GM19043 (cell line): Measurements from ENCODE around the gene DPYD.
A peak's percentile ranks its signal among the peaks of the same experiment; 100 is the strongest.

Experiments
- ATAC-seq: cut with Tn5 transposase; IDR thresholded peaks from one replicate; pipeline ENCODE4 v1.9.1; 2021; ENCODE audit warnings: low read depth; ENCODE audit not compliant: unreplicated experiment

DPYD gene

GRCh38 chr1:97560714-97561113, 360.1 kb downstream of the DPYD start:
- no peak for ATAC-seq

GRCh38 chr1:97553971-97554370, 366.9 kb downstream of the DPYD start:
- ATAC-seq = no peak

- ATAC-seq = no peak
These were observed 369.7 kb downstream of the DPYD start for GRCh38 chr1:97551113-97551512.

- ATAC-seq = no peak
These were observed 375.4 kb downstream of the DPYD start for GRCh38 chr1:97545446-97545845.

DNA sequence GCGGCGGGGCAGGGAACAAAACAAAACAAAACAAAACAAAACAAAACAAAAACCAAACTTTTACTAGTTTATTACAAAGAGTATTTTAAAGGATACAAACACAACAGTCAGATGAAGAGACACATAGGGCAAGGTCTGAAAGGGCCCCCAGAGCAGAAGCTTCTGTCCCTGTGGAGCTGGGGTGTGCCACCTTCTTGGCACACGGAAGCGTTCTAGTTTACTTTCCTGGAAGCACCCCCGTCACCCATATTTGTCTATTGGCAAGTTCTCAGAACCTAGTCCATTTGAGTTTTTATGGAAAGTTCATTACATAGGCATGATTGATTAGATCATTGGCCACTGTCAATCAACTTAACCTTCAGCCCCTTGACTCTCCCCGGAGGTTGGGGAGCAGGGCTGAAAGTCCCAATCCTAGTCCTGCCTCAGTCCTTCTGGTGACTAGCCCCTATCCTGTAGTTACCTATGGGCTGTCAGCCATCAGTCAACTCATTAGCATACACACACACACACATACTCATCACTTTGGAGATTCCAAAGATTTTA, 380.4 kb downstream of the DPYD start:
- ATAC-seq = no peak

- ATAC-seq = no peak
These were observed 382.7 kb downstream of the DPYD start for GRCh38 chr1:97538113-97538512.

DNA sequence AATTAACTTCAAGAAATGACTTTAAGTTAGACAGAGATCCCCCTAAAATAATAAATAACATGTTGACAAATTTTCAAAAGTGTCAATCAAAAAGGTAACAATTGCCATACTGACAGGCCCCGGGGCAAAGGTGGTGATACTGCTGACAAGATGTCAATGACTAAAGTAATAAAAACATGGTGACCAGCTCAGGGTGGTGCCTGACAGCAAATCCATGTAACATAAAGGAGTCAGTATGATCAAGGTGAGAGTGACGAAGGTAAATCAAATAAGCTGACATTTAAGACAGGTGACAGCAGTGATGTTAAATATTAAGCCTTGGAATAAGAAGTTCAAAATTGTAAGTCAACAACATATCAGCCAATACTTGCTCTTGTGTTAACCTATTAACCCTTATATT, 387.5 kb downstream of the DPYD start:
- ATAC-seq = no peak

DNA sequence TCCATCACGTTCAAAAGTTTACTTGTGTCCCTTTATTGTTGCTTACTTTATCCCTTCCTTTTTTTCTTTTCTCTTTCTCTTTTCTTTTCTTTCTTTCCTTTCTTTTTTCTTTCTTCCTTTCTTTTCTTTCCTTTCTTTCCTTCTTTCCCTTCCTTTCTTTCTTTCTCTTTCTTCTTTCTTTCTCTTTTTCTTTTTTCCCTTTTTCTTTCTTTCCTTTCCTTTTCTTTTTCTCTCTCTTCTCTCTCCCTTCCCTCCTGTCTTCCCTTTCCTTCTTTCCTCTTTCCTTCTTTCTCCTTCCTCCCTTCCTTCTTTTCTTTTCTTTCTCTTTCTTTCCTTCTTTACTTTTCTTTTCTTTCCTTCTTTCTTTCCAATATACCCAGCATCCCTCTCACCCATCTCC, 391.2 kb downstream of the DPYD start:
- no peak for ATAC-seq

GRCh38 chr1:97524211-97524610, 396.6 kb downstream of the DPYD start:
- no peak for ATAC-seq

DNA sequence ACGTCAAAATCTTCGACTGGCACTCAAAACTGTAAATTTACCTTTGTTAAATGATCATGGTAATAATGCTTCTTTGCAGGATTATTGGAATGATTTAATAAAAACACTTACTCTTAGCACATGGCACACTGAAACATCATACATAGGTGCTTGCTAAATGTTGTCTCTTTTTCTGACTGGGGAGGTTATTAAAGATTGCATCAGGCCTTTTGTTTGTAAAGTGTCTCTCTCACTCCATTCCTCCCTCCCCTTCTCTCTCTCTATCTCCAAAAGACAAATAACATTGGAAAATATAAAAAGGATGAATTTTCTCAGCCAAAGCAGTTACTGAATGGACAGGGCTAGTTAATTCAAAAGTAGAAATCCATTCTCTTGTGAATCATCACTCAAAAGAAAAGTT, 404.2 kb downstream of the DPYD start:
- no peak for ATAC-seq

DNA sequence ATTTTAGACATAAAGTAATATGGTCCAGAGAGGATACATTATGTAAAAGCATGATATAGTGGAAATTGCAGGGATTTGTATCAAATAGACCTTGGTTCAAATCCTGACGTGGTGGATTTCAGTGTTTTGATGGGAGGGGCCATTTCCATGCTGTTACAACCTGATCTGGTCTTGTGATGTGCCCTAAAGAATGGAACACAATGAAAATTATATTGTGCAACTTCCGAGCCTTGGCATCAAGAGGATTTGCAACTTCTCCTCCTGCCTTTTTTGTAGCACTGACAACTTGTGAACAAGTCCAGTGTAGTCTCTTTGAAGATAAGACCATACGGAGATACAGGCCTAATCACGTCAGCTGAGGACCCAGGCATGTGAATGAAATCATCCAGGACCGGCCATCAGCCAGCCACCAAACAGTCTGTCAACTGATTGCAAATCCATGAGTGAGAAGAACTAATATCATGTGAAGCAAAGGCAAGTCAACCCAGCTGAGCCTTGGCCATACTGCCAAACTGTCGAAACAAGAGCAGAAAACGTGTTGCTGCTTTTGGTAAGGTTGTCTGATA, 412.1 kb downstream of the DPYD start:
- ATAC-seq = no peak

DNA sequence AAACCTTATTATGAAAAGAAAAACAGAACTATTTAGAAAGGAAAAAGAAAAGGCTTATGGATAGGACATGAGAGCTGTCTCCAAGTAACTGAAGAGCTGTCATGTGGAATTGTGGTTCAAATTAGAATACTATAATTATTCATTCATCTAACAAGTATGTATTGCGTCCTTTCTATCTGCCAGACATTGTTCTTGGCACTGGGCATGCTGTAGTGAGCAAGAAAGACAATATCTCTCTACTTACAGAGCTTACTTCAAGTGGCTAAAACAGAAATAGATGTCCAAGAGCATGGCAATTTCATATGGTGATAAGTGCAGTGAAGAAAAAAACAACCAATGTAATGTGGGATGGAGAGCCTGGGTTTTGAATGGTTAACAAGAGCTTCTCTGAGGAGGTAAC, 413.0 kb downstream of the DPYD start:
- no peak for ATAC-seq

GRCh38 chr1:97506368-97506767, 414.5 kb downstream of the DPYD start:
- no peak for ATAC-seq

GRCh38 chr1:97505816-97506215, 415.0 kb downstream of the DPYD start:
- ATAC-seq = peak; percentile 95

- ATAC-seq = no peak
These were observed 415.5 kb downstream of the DPYD start for GRCh38 chr1:97505289-97505688.

GRCh38 chr1:97502360-97502759, 418.5 kb downstream of the DPYD start:
- ATAC-seq = no peak

- no peak for ATAC-seq
These were observed 419.2 kb downstream of the DPYD start for GRCh38 chr1:97501628-97502027.

GRCh38 chr1:97500760-97501159, 420.1 kb downstream of the DPYD start:
- no peak for ATAC-seq

DNA sequence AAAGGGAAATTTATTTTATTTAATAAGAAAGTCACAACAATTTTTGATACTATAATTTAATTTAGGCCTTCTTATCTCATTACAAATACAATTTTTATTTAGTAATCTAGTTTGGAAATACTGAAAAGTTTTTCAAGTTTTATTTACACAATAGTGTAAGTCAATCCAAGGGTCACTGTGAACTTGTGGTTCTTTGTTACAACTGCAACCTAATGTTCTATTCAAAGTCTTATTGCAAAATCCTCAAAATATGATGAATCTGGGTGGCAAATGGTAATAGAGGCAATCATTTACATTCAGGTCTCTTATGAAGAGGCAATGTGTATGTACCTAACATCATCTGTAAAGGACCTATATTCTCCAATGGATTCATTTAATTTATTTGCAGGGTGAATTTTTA, 421.2 kb downstream of the DPYD start:
- ATAC-seq = no peak

DNA sequence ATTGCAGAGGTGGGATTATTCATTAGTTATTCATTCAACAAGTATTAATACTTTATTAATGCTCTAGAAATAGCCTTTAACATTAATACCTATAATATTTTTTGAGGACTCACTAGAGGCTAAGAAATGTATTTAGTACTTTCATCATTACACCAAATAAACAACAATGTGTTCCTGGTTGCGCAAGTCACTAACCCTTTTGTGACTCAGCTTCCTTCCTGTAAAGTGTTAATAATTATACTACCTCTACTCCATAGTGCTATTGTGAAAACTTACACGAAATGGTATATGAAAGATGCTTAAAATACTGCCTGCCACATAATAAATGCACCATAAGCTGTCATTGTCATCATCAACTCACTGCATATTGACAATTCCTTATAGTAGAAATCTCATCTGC, 431.0 kb downstream of the DPYD start:
- no peak for ATAC-seq

GRCh38 chr1:97488530-97488929, 432.3 kb downstream of the DPYD start:
- no peak for ATAC-seq

- no peak for ATAC-seq
These were observed 438.8 kb downstream of the DPYD start for GRCh38 chr1:97482022-97482421.

DNA sequence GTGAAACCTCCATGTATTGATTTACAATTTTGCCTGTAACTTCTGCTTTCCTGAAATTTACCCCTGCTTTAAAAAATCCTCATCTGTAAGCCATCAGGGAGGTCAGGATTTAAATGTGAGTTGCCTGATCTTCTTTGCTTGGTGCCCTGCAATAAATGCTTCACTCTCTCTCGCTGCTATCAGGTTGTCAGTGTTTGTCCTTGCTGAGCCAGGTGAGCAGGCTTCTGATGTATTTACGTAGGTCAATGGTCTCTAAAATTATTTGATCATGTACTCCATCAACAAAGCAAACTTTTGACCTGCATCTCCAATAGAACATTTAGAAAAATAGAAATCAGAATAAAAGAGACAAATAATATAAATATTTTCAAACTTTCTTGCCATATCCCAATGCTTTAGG, 453.4 kb downstream of the DPYD start:
- no peak for ATAC-seq
